HEK293 (cell line): ENCODE data around the gene TBL1X.

Experiments used
- CTCF ChIA-PET: fragments of 350-600 bp; formaldehyde crosslinking; extraction: SDS; loops from one replicate; lab custom pipeline; 2021; ENCODE audit warnings: antibody characterized with exemption; lab: Yijun Ruan, JAX
- POLR2A ChIA-PET: fragments of 300-600 bp; formaldehyde crosslinking; extraction: SDS; loops from one replicate; lab custom pipeline; 2020; ENCODE audit warnings: antibody characterized with exemption, inconsistent platforms; lab: Yijun Ruan, JAX
- H3K27ac ChIP-seq: fragments of 200-500 bp; sonication (Bioruptor generic); 2 replicates; pipeline ENCODE4 v1.5.1; 2014; ENCODE audit warnings: low read depth, low read length, control low read depth, inconsistent platforms; ENCODE audit errors: extremely low read depth
- H3K36me3 ChIP-seq, 2 experiments: fragments of 200-500 bp in 1 of 2; sonication (Bioruptor generic) in 1 of 2; 1 replicate in 1 of 2; 2 replicates in 1 of 2; pipeline ENCODE4 v1.5.1; 2014 to 2017; ENCODE audit warnings: inconsistent platforms in 2 of 2, low read length in 2 of 2; ENCODE audit not compliant: control insufficient read depth in 2 of 2, insufficient read depth in 1 of 2
- H3K4me1 ChIP-seq: fragments of 200-500 bp; sonication (Bioruptor generic); 2 replicates; pipeline ENCODE4 v1.5.1; 2014; ENCODE audit warnings: mild to moderate bottlenecking, low read length, inconsistent platforms; ENCODE audit not compliant: control insufficient read depth, insufficient read depth
- H3K4me3 ChIP-seq: 2 replicates; pipeline ENCODE4 v1.5.1; 2011; ENCODE audit warnings: low read depth, mild to moderate bottlenecking, control low read depth, low read length, moderate library complexity
- H3K9me3 ChIP-seq: fragments of 200-500 bp; sonication (Bioruptor generic); 2 replicates; pipeline ENCODE4 v1.5.1; 2014; ENCODE audit warnings: low read depth, low read length, inconsistent platforms; ENCODE audit not compliant: control insufficient read depth, insufficient read depth
- BCL11B ChIP-seq: fragments of 450-650 bp; formaldehyde crosslinking; IDR thresholded peaks from 2 replicates; pipeline ENCODE4 v1.5.1; 2016; ENCODE audit warnings: low read depth, missing biosample characterization, missing genetic modification characterization
- HOXC10 ChIP-seq: sonication (generic); formaldehyde crosslinking; IDR thresholded peaks from 2 replicates; pipeline ENCODE4 v1.8.1; 2023; ENCODE audit warnings: mild to moderate bottlenecking, missing genetic modification reagents
- KLF1 ChIP-seq: fragments of 450-650 bp; formaldehyde crosslinking; IDR thresholded peaks from 2 replicates; pipeline ENCODE4 v1.5.1; 2016; ENCODE audit warnings: missing biosample characterization, missing genetic modification characterization
- KLF16 ChIP-seq: fragments of 450-650 bp; formaldehyde crosslinking; IDR thresholded peaks from 2 replicates; pipeline ENCODE4 v1.5.1; 2017; ENCODE audit warnings: missing biosample characterization, missing genetic modification characterization
- MEIS1 ChIP-seq: sonication (generic); formaldehyde crosslinking; IDR thresholded peaks from 2 replicates; pipeline ENCODE4 v1.8.1; 2022; ENCODE audit warnings: missing genetic modification reagents, mild to moderate bottlenecking, borderline replicate concordance
- PRDM1 ChIP-seq: fragments of 450-650 bp; formaldehyde crosslinking; IDR thresholded peaks from 2 replicates; pipeline ENCODE4; 2016; ENCODE audit warnings: missing biosample characterization, missing genetic modification characterization
- SP7 ChIP-seq: fragments of 450-650 bp; formaldehyde crosslinking; IDR thresholded peaks from 2 replicates; pipeline ENCODE4 v1.5.1; 2016; ENCODE audit warnings: missing biosample characterization, missing genetic modification characterization
- TCF7L2 ChIP-seq: IDR thresholded peaks from 2 replicates; pipeline ENCODE4 v1.6.1; 2011; ENCODE audit warnings: low read depth, mild to moderate bottlenecking, inconsistent platforms, low read length, moderate library complexity, borderline replicate concordance
- ZBTB1 ChIP-seq: fragments of 450-650 bp; formaldehyde crosslinking; IDR thresholded peaks from 2 replicates; pipeline ENCODE4 v1.5.1; 2016; ENCODE audit warnings: missing biosample characterization, missing genetic modification characterization
- ZFP37 ChIP-seq: fragments of 450-650 bp; formaldehyde crosslinking; IDR thresholded peaks from 2 replicates; pipeline ENCODE4 v1.5.1; 2016; ENCODE audit warnings: missing biosample characterization, missing genetic modification characterization
- ZNF146 ChIP-seq: fragments of 450-650 bp; formaldehyde crosslinking; IDR thresholded peaks from 2 replicates; pipeline ENCODE4 v1.5.1; 2016; ENCODE audit warnings: missing biosample characterization, missing genetic modification characterization
- ZNF16 ChIP-seq: fragments of 450-650 bp; formaldehyde crosslinking; IDR thresholded peaks from 2 replicates; pipeline ENCODE4 v1.5.1; 2016; ENCODE audit warnings: low read depth, missing biosample characterization, missing genetic modification characterization
- ZNF169 ChIP-seq: fragments of 450-650 bp; formaldehyde crosslinking; IDR thresholded peaks from 2 replicates; pipeline ENCODE4 v1.5.1; 2016; ENCODE audit warnings: missing biosample characterization, missing genetic modification characterization
- ZNF2 ChIP-seq: fragments of 450-650 bp; formaldehyde crosslinking; IDR thresholded peaks from 2 replicates; pipeline ENCODE4 v1.5.1; 2016; ENCODE audit warnings: missing biosample characterization, missing genetic modification characterization
- ZNF23 ChIP-seq: fragments of 450-650 bp; formaldehyde crosslinking; IDR thresholded peaks from 2 replicates; pipeline ENCODE4 v1.5.1; 2016; ENCODE audit warnings: missing biosample characterization, missing genetic modification characterization, borderline replicate concordance
- ZNF341 ChIP-seq: fragments of 450-650 bp; formaldehyde crosslinking; IDR thresholded peaks from 2 replicates; pipeline ENCODE4; 2016; ENCODE audit warnings: low read depth, missing biosample characterization, missing genetic modification characterization
- ZNF394 ChIP-seq: fragments of 450-650 bp; formaldehyde crosslinking; IDR thresholded peaks from 2 replicates; pipeline ENCODE4 v1.5.1; 2016; ENCODE audit warnings: missing biosample characterization, missing genetic modification characterization, mild to moderate bottlenecking, moderate library complexity, borderline replicate concordance
- ZNF48 ChIP-seq: fragments of 450-650 bp; formaldehyde crosslinking; IDR thresholded peaks from 2 replicates; pipeline ENCODE4 v1.5.1; 2016; ENCODE audit warnings: missing biosample characterization, missing genetic modification characterization
- ZNF514 ChIP-seq: fragments of 450-650 bp; formaldehyde crosslinking; IDR thresholded peaks from 2 replicates; pipeline ENCODE4 v1.5.1; 2016; ENCODE audit warnings: missing biosample characterization, missing genetic modification characterization
- ZNF530 ChIP-seq: fragments of 450-650 bp; formaldehyde crosslinking; IDR thresholded peaks from 2 replicates; pipeline ENCODE4 v1.5.1; 2016; ENCODE audit warnings: low read depth, missing biosample characterization, missing genetic modification characterization
- ZNF561 ChIP-seq: fragments of 450-650 bp; IDR thresholded peaks from 2 replicates; pipeline ENCODE4 v1.5.1; 2018; ENCODE audit warnings: missing biosample characterization, missing genetic modification characterization, borderline replicate concordance
- ZNF791 ChIP-seq: fragments of 450-650 bp; formaldehyde crosslinking; IDR thresholded peaks from 2 replicates; pipeline ENCODE4 v1.5.1; 2016; ENCODE audit warnings: missing biosample characterization, missing genetic modification characterization
- ZSCAN23 ChIP-seq: fragments of 450-650 bp; formaldehyde crosslinking; IDR thresholded peaks from 2 replicates; pipeline ENCODE4 v1.5.1; 2016; ENCODE audit warnings: missing biosample characterization, missing genetic modification characterization
- TF ChIP-seq, protein P1 (sequence below): fragments of 450-650 bp; formaldehyde crosslinking; IDR thresholded peaks from 2 replicates; pipeline ENCODE4 v1.5.1; 2016; ENCODE audit warnings: missing biosample characterization, missing genetic modification characterization
- TF ChIP-seq, protein P2 (sequence below): fragments of 450-650 bp; formaldehyde crosslinking; IDR thresholded peaks from 2 replicates; pipeline ENCODE4 v1.5.1; 2016; ENCODE audit warnings: missing biosample characterization, missing genetic modification characterization
- TF ChIP-seq, protein P3 (sequence below): fragments of 450-650 bp; formaldehyde crosslinking; IDR thresholded peaks from 2 replicates; pipeline ENCODE4 v1.5.1; 2016; ENCODE audit warnings: missing biosample characterization, missing genetic modification characterization, low read depth
- TF ChIP-seq, protein P4 (sequence below): fragments of 450-650 bp; formaldehyde crosslinking; IDR thresholded peaks from 2 replicates; pipeline ENCODE4 v1.5.1; 2016; ENCODE audit warnings: missing biosample characterization, missing genetic modification characterization
- TF ChIP-seq, protein P5 (sequence below): sonication (generic); formaldehyde crosslinking; IDR thresholded peaks from 2 replicates; pipeline ENCODE4 v1.8.1; 2022; ENCODE audit warnings: mild to moderate bottlenecking, moderate library complexity, missing genetic modification reagents

TBL1X gene

DNA sequence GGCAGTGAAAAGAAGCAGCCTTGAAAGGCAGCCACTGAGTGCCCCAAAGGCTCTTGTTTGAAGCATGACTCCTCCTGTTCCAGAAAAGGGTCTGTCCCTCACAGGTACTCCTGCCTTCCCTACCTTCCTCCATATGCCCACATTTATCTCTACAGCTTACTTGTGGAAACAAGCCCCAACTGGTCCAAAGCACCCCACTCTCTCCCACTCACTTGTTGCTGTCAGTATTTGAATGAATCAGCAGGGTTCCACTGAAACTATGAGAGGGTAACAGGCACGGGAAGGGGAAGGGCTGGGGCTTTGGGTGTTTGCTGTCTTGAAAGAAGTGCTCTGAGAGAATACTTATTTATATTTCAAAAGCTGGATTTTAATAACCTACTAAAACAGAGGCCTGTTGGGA, 265.9 kb downstream of the TBL1X start:
- no peak overlapping the region for H3K27ac ChIP-seq
- no peaks in the 10 kb centered on the region for H3K9me3 ChIP-seq
- POLR2A ChIA-PET, result no interaction called here
- CTCF ChIA-PET, result no interaction called here
- H3K4me1 ChIP-seq, result no peaks in the 10 kb centered on the region
- no peaks in the 10 kb centered on the region for H3K36me3 ChIP-seq
- no peak overlapping the region for H3K4me3 ChIP-seq
- no peak for TF ChIP-seq ZNF530 (tag by site-specific recombination)
- no peak for TF ChIP-seq BCL11B (tag by site-specific recombination)
- no peak for TF ChIP-seq ZNF48 (tag by site-specific recombination)
- TF ChIP-seq, protein P1, sequence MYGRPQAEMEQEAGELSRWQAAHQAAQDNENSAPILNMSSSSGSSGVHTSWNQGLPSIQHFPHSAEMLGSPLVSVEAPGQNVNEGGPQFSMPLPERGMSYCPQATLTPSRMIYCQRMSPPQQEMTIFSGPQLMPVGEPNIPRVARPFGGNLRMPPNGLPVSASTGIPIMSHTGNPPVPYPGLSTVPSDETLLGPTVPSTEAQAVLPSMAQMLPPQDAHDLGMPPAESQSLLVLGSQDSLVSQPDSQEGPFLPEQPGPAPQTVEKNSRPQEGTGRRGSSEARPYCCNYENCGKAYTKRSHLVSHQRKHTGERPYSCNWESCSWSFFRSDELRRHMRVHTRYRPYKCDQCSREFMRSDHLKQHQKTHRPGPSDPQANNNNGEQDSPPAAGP (tag by site-specific recombination), result no peak
- TF ChIP-seq, protein P2, sequence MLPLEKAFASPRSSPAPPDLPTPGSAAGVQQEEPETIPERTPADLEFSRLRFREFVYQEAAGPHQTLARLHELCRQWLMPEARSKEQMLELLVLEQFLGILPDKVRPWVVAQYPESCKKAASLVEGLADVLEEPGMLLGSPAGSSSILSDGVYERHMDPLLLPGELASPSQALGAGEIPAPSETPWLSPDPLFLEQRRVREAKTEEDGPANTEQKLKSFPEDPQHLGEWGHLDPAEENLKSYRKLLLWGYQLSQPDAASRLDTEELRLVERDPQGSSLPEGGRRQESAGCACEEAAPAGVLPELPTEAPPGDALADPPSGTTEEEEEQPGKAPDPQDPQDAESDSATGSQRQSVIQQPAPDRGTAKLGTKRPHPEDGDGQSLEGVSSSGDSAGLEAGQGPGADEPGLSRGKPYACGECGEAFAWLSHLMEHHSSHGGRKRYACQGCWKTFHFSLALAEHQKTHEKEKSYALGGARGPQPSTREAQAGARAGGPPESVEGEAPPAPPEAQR (tag by site-specific recombination), result no peak
- no peak for TF ChIP-seq ZSCAN23 (tag by site-specific recombination)
- no peak for TF ChIP-seq ZNF791 (tag by site-specific recombination)

DNA sequence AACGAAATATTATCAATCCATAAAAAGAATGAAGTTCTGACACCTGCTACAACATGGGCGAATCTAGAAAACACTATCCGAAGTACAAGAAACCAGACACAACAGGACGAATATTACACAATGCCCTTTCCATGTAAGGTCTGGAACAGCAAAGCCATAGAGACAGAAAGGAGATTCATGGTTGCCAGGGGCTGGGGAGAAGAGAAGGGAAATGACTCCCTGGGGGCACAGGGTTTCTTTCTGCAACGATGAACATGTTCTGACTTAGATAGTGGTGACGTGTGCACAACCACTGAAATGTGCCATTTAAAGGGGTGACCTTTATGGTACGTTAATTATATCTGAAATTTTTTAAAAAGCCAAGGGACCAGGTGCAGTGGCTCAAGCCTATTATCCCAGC, 272.5 kb downstream of the TBL1X start:
- POLR2A ChIA-PET, result no interaction called here
- H3K36me3 ChIP-seq, result no peaks in the 10 kb centered on the region
- no peaks in the 10 kb centered on the region for H3K9me3 ChIP-seq
- no peak overlapping the region for H3K27ac ChIP-seq
- no peak overlapping the region for H3K4me3 ChIP-seq
- CTCF ChIA-PET, result no interaction called here
- TF ChIP-seq ZSCAN23 (tag by site-specific recombination) (no peak), PRDM1 (tag by site-specific recombination) (no peak), ZNF514 (tag by site-specific recombination) (no peak), SP7 (no peak), KLF16 (tag by site-specific recombination) (no peak), ZBTB1 (tag by site-specific recombination) (no peak), ZFP37 (tag by site-specific recombination) (no peak), MEIS1 (CRISPR knock-in tag) (no peak), ZNF341 (tag by site-specific recombination) (no peak)
- TF ChIP-seq, protein P3, sequence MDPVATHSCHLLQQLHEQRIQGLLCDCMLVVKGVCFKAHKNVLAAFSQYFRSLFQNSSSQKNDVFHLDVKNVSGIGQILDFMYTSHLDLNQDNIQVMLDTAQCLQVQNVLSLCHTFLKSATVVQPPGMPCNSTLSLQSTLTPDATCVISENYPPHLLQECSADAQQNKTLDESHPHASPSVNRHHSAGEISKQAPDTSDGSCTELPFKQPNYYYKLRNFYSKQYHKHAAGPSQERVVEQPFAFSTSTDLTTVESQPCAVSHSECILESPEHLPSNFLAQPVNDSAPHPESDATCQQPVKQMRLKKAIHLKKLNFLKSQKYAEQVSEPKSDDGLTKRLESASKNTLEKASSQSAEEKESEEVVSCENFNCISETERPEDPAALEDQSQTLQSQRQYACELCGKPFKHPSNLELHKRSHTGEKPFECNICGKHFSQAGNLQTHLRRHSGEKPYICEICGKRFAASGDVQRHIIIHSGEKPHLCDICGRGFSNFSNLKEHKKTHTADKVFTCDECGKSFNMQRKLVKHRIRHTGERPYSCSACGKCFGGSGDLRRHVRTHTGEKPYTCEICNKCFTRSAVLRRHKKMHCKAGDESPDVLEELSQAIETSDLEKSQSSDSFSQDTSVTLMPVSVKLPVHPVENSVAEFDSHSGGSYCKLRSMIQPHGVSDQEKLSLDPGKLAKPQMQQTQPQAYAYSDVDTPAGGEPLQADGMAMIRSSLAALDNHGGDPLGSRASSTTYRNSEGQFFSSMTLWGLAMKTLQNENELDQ (tag by site-specific recombination), result no peak
- no peaks in the 10 kb centered on the region for H3K4me1 ChIP-seq

DNA sequence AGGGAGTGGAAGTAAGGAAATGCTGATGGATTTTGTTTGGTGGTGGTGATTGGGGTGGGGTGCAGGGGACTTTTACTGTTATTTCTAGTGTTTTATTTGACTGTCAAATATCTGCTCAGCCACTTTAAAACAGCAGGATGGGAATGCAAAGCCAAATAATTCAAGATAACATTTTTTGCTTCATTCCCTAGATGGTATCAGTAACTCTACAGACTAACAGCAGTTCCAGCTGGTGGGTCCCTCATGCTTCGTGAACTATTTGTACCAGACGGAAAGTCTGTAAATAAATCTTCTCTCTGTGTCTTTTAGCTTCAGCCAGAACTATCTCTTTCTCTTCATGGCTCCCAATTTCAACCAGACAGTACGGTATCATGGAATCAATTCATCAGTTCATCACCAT, 273.3 kb downstream of the TBL1X start:
- Histone ChIP-seq H3K27ac (no peak overlapping the region), H3K4me3 (no peak overlapping the region), H3K9me3 (no peaks in the 10 kb centered on the region), H3K36me3 (no peaks in the 10 kb centered on the region), H3K4me1 (no peaks in the 10 kb centered on the region)
- POLR2A ChIA-PET, result no interaction called here
- CTCF ChIA-PET, result no interaction called here
- TF ChIP-seq, protein P4, sequence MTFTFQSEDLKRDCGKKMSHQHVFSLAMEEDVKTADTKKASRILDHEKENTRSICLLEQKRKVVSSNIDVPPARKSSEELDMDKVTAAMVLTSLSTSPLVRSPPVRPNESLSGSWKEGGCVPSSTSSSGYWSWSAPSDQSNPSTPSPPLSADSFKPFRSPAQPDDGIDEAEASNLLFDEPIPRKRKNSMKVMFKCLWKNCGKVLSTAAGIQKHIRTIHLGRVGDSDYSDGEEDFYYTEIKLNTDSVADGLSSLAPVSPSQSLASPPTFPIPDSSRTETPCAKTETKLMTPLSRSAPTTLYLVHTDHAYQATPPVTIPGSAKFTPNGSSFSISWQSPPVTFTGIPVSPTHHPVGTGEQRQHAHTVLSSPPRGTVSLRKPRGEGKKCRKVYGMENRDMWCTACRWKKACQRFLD (tag by site-specific recombination), result no peak
- no peak for TF ChIP-seq KLF1 (tag by site-specific recombination)
- TF ChIP-seq ZNF394, result no peak
- no peak for TF ChIP-seq HOXC10 (CRISPR knock-in tag)
- TF ChIP-seq ZNF169 (tag by site-specific recombination), result no peak
- TF ChIP-seq ZNF561 (tag by site-specific recombination), result no peak
- TF ChIP-seq, protein P5, sequence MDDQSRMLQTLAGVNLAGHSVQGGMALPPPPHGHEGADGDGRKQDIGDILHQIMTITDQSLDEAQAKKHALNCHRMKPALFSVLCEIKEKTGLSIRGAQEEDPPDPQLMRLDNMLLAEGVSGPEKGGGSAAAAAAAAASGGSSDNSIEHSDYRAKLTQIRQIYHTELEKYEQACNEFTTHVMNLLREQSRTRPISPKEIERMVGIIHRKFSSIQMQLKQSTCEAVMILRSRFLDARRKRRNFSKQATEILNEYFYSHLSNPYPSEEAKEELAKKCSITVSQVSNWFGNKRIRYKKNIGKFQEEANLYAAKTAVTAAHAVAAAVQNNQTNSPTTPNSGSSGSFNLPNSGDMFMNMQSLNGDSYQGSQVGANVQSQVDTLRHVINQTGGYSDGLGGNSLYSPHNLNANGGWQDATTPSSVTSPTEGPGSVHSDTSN (CRISPR knock-in tag), result no peak
- TF ChIP-seq ZNF23 (tag by site-specific recombination), result no peak
- no peak for TF ChIP-seq ZNF146 (tag by site-specific recombination)
- no peak for TF ChIP-seq ZNF2
- no peak for TF ChIP-seq ZNF16 (tag by site-specific recombination)
- no peak for TF ChIP-seq TCF7L2
